H1 (cell line): ENCODE data around the gene PM20D1. TPM values are rescaled to one million over a fixed set of nuclear protein-coding genes. Genes with fewer than 3 reads are reported as not detected.
A peak's percentile ranks its signal among the peaks of the same experiment; 100 is the strongest.

Experiments
- CHD7 ChIP-seq: fragments of 300-600 bp; sonication (generic); IDR thresholded peaks from 2 replicates; pipeline ENCODE4 v1.7.1; 2012; ENCODE audit warnings: low read length, moderate library complexity, mild to moderate bottlenecking, inconsistent platforms; ENCODE audit not compliant: insufficient replicate concordance
- E2F6 ChIP-seq: IDR thresholded peaks from 2 replicates; pipeline ENCODE4 v1.6.1; 2012; ENCODE audit warnings: inconsistent platforms
- RAD21 ChIP-seq, 2 experiments: IDR thresholded peaks in 1 of 2; conservative IDR thresholded peaks in 1 of 2; 2 replicates each; pipeline ENCODE4 v1.6.1; 2011; ENCODE audit warnings: low read depth in 2 of 2, low read length in 2 of 2, improper control_type of control experiment in 1 of 2, inconsistent platforms in 1 of 2, mild to moderate bottlenecking in 1 of 2, moderate library complexity in 1 of 2
- polyA plus RNA-seq, 7 experiments: library from polyadenylated mRNA; depleted of rRNA in 3 of 7; stranded (reverse) in 5 of 7; unstranded in 2 of 7; fragments of >200 nt in 5 of 7; fragments of 200-250 nt in 2 of 7; gene quantifications; 1 replicate in 5 of 7; 2 replicates in 1 of 7; 4 replicates in 1 of 7; pipeline versions ENCODE4 v1.2.1 to v1.2.3, GENCODE V29; 2011 to 2013; ENCODE audit warnings: missing spikeins in 2 of 7, mixed read lengths in 2 of 7
- total RNA-seq: library from RNA; stranded (reverse); fragmentation: NEBNext Ultra II Directional; extraction: Animal tissue kit (Norgen Biotek cat#: 25700); gene quantifications from 2 replicates; pipeline ENCODE4 v1.2.1, GENCODE V29; 2021

PM20D1 gene
- total and polyA plus RNA-seq, 2 of the 8 experiments (the other 6 are each of a cell fraction or from before 2014, with no cell fraction given): 0.05 TPM; not detected in 1

- TF ChIP-seq CHD7 (no peak), E2F6 (0 out of 2 replicates have a peak, but pooled peaks have one; percentile 24), RAD21 (IDR thresholded peaks at IDR 0.05 in 1 of 2, conservative IDR thresholded peaks at IDR 0.05 in 1 of 2; ENCODE audit: low read depth in 2 of 2, low read length in 2 of 2) (peak in 1 of 2 experiments; percentile 39; a peak in 2 of 4 replicates)
- TF ChIP-seq, all 59 proteins: peak for 3
Measured at GRCh38 chr1:205810448-205811157, 39.3 kb downstream of the PM20D1 start (continued).
